ENCODE measurements around the gene MACROD2. TPM values are rescaled to one million over a fixed set of nuclear protein-coding genes. Genes with fewer than 3 reads are reported as not detected.

Gene MACROD2
- total and polyA plus RNA-seq, 2 donors (not counting 1 experiment from before 2014, with no cell fraction given): 5.3 to 6.7 TPM

DNA sequence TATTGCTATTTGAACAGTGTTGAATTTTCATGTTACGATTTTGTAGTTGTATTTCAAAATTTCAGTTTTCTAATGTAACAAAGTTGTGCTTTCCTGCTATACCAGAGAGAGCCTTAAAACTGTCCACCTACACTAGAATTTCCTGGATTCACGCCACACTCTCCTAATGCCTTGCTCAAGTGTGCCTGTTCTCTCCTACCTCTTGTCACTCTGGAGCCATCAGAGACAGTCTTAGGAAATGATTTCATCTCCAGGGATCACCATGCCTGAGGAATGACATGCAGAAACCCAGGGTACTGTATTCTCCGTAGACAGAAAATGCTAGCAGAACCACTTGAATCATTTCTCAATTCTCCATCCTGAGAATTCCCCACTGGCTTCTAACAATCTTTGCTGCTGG lies 1910.3 kb downstream of the MACROD2 start:
- Histone ChIP-seq H3K4me3 (ENCODE audit: control extremely low read depth in 1 of 5, extremely low read depth in 1 of 5, insufficient read depth in 1 of 5, low read depth in 2 of 5, low read length in 4 of 5) (no peak overlapping the region), H3K36me3 (replicated peaks in 1 of 2; ENCODE audit: control extremely low read depth in 1 of 2, control insufficient read depth in 1 of 2, extremely low read depth in 1 of 2, insufficient read depth in 2 of 2, low read length in 1 of 2) (peaks cover 0 to 2% of the 10 kb centered on the region in 2 experiments), H3K27me3 (replicated peaks in 1 of 4; ENCODE audit: control extremely low read depth in 1 of 4, control insufficient read depth in 3 of 4, insufficient read depth in 4 of 4, low read length in 3 of 4) (no peaks in the 10 kb centered on the region), H3K4me1 (ENCODE audit: control insufficient read depth in 2 of 2, insufficient read depth in 2 of 2, low read length in 2 of 2) (no peaks in the 10 kb centered on the region), H3K9ac (ENCODE audit: low read length) (no peak overlapping the region), H3K27ac (ENCODE audit: low read length in 2 of 2) (no peak overlapping the region), H3K4me2 (replicated peaks; ENCODE audit: low read depth, low read length, poor library complexity, severe bottlenecking) (no peak overlapping the region), H4K20me1 (ENCODE audit: control insufficient read depth, insufficient read depth, low read length, poor library complexity, severe bottlenecking) (no peaks in the 10 kb centered on the region), H3K79me2 (ENCODE audit: control insufficient read depth, insufficient read depth, low read length) (peaks cover 3% of the 10 kb centered on the region), H2AFZ (ENCODE audit: insufficient read depth, low read depth, low read length, poor library complexity, severe bottlenecking) (no peak overlapping the region), H3K9me3 (ENCODE audit: control extremely low read depth in 1 of 3, control insufficient read depth in 2 of 3, insufficient read depth in 1 of 3, low read length in 2 of 3) (peaks cover 0 to 3% (median 2%) of the 10 kb centered on the region in 3 donors)
- intact Hi-C loops (cut with micrococcal nuclease): no loop called here
- TF ChIP-seq EZH2 (IDR thresholded peaks at IDR 0.05; ENCODE audit: borderline replicate concordance, insufficient read depth, low read depth, low read length, poor library complexity, severe bottlenecking): no peak
- TF ChIP-seq, protein P1, sequence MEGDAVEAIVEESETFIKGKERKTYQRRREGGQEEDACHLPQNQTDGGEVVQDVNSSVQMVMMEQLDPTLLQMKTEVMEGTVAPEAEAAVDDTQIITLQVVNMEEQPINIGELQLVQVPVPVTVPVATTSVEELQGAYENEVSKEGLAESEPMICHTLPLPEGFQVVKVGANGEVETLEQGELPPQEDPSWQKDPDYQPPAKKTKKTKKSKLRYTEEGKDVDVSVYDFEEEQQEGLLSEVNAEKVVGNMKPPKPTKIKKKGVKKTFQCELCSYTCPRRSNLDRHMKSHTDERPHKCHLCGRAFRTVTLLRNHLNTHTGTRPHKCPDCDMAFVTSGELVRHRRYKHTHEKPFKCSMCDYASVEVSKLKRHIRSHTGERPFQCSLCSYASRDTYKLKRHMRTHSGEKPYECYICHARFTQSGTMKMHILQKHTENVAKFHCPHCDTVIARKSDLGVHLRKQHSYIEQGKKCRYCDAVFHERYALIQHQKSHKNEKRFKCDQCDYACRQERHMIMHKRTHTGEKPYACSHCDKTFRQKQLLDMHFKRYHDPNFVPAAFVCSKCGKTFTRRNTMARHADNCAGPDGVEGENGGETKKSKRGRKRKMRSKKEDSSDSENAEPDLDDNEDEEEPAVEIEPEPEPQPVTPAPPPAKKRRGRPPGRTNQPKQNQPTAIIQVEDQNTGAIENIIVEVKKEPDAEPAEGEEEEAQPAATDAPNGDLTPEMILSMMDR (IDR thresholded peaks at IDR 0.05): no peak
- no peaks in the 10 kb centered on the region for H3K9me3 Mint-ChIP-seq (ENCODE audit: insufficient read depth)
- ChIA-PET CTCF (no interaction called here), POLR2A (no interaction called here)
- H3K27me3 Mint-ChIP-seq: no peaks in the 10 kb centered on the region
- H3K4me3 Mint-ChIP-seq: no peak overlapping the region
- DNase-seq (no peak), ATAC-seq (ENCODE audit: low read depth) (no peak)
- H3K27ac Mint-ChIP-seq: no peak overlapping the region
- peaks cover 2% of the 10 kb centered on the region for H3K4me1 Mint-ChIP-seq
- WGBS (ENCODE audit: insufficient coverage): 100% methylated on average over 1 of the region's 3 CpGs

GRCh38 chr20:15909995-15910394 lies 1914.7 kb downstream of the MACROD2 start:
- Histone ChIP-seq H3K27me3 (replicated peaks in 1 of 4; ENCODE audit: control extremely low read depth in 1 of 4, control insufficient read depth in 3 of 4, insufficient read depth in 4 of 4, low read length in 3 of 4) (no peaks in the 10 kb centered on the region), H2AFZ (ENCODE audit: insufficient read depth, low read depth, low read length, poor library complexity, severe bottlenecking) (no peak overlapping the region), H3K4me1 (ENCODE audit: control insufficient read depth in 2 of 2, insufficient read depth in 2 of 2, low read length in 2 of 2) (no peaks in the 10 kb centered on the region), H3K4me2 (replicated peaks; ENCODE audit: low read depth, low read length, poor library complexity, severe bottlenecking) (no peak overlapping the region), H3K36me3 (replicated peaks in 1 of 2; ENCODE audit: control extremely low read depth in 1 of 2, control insufficient read depth in 1 of 2, extremely low read depth in 1 of 2, insufficient read depth in 2 of 2, low read length in 1 of 2) (peaks cover 0 to 5% of the 10 kb centered on the region in 2 experiments), H3K4me3 (ENCODE audit: control extremely low read depth in 1 of 5, extremely low read depth in 1 of 5, insufficient read depth in 1 of 5, low read depth in 2 of 5, low read length in 4 of 5) (no peak overlapping the region), H4K20me1 (ENCODE audit: control insufficient read depth, insufficient read depth, low read length, poor library complexity, severe bottlenecking) (no peaks in the 10 kb centered on the region), H3K79me2 (ENCODE audit: control insufficient read depth, insufficient read depth, low read length) (peaks cover 11% of the 10 kb centered on the region), H3K9ac (ENCODE audit: low read length) (no peak overlapping the region), H3K9me3 (ENCODE audit: control extremely low read depth in 1 of 3, control insufficient read depth in 2 of 3, insufficient read depth in 1 of 3, low read length in 2 of 3) (peaks cover 0 to 2% (median 0%) of the 10 kb centered on the region in 3 donors), H3K27ac (ENCODE audit: low read length in 2 of 2) (no peak overlapping the region)
- TF ChIP-seq EZH2 (IDR thresholded peaks at IDR 0.05; ENCODE audit: borderline replicate concordance, insufficient read depth, low read depth, low read length, poor library complexity, severe bottlenecking): no peak
- TF ChIP-seq, protein P1 (IDR thresholded peaks at IDR 0.05): no peak
- intact Hi-C loops (cut with micrococcal nuclease): no loop called here
- no peak for DNase-seq
- Mint-ChIP-seq H3K27ac (no peak overlapping the region), H3K4me3 (no peak overlapping the region), H3K27me3 (no peaks in the 10 kb centered on the region), H3K9me3 (ENCODE audit: insufficient read depth) (no peaks in the 10 kb centered on the region), H3K4me1 (peaks cover 13% of the 10 kb centered on the region)
- WGBS (ENCODE audit: insufficient coverage): 100% methylated on average over 2 of the region's 2 CpGs
- ChIA-PET CTCF (no interaction called here), POLR2A (interaction anchor here (0.7 kb wide), 1 partner anchor 97 kb away, joined by 3 read pairs; no protein-coding TSS in a partner anchor)
- ATAC-seq (ENCODE audit: low read depth): no peak
